Activated gamma-delta T cell treated with anti-CD3 and anti-CD28 coated beads, Interleukin-2, amount 50 U/mL, for 16 hours (primary cell): ENCODE measurements around the gene HDAC5.
"Not testable (repeated sequence)": the region's sequence is repeated elsewhere in the genome, so short reads cannot be mapped to it uniquely, and the experiment has no call there.

Experiments used
- DNase-seq: peaks from one replicate; pipeline ENCODE4 v3.0.0-alpha.2; 2020; ENCODE audit warnings: low read depth

Gene HDAC5

DNA sequence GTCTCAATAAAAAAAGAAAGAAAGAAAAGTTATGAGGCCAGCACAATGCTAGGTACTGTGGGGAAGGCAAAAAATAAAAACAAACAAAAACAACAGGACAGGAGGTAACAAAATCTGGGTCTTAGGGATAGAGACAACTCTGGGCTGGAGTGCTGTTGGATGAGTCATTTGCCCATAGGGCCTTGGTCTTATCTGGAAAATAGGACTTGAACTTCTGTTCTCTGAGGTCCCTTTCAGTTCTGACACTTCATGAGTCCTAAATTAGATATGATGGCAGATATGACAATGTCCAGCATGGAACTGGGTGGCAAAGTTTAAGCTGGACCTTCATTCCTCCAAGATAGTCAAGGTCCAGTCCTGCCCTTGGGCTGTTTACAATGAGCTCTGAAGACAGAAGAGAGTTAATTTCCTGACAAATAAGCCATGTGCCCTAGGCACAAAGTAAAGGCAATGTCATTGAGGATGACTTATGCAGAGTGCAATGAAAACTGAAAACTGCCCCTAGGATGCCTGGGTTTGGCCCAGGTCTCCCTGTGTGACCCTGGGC, 8.9 kb upstream of the HDAC5 start:
- no peak for DNase-seq

DNA sequence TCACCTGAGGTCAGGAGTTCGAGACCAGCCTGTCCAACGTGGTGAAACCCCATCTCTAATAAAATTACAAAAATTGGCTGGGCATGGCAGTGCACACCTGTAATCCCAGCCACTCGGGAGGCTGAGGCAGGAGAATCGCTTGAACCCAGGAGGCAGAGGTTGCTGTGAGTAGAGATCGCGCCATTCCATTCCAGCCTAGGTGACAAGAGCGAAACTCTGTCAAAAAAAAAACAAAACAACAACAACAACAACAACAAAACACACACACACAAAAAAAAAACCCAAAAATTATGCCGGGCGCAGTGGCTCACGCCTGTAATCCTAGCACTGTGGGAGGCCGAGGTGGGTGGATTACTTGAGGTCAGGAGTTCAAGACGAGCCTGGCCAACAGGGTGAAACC, 7.9 kb upstream of the HDAC5 start:
- not testable (repeated sequence) for DNase-seq

DNA sequence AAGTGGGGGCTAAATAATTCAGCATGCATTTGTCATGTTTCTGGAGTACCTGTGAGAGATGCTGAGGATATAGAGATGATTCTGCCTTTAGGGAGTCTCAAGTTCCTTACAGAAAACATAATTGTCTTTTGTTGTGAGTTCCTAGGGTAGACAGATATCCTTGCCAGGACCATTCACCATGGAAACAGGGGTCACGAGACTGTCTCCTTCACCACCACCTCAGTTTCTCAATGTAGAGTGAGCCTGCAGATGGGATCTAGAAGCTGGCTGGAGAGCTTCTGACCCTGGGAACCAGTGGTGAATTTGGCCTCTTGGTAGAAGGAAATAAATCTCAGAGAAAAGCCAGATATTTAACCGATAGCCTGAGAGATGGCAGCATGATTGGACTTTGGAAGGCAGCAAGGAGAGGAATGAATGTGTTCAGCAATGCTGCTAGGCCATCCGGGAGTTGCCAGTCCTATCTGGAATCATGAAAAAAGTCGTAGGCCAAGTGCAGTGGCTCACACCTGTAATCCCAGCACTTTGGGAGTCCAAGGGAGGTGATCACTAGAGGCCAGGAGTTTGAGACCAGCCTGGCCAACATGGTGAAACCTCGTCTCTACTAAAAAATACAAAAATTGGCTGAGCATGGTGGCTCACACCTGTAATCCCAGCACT, 7.4 kb upstream of the HDAC5 start:
- no peak for DNase-seq

DNA sequence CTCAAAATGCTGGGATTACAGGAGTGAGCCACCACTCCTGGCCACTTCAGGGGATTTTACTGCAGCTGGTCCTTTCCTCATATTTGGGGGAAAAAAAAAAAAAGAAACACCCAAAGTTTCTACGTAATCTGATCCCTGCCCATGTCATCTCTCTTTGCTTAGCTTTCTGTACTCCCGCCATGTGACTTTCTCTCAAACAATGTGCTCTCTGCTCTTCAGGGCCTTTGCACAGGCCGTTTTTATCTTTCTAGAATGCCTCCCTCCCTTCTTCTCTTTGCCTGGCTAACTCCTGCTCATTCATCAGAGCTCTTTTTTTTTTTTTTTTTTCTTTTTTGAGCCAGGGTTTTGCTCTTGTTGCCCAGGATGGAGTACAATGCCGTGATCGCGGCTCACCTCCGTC, 4.9 kb upstream of the HDAC5 start:
- no peak for DNase-seq

DNA sequence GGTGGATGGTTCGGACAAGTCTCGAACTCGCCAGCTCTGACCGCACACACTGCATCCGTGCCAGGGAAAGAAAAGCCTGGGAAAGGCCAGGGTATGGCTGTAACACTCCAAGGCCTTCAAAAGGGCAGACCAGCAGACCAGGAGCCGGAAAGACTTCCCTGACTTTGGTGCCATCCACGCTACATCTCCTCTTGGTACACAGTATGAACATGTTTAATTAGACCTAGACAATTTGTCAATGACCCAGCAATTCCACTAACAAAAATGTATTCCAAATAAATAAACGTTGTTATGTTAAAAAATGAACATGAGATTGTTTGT, 637 bp upstream of the HDAC5 start:
- DNase-seq: no peak

DNA sequence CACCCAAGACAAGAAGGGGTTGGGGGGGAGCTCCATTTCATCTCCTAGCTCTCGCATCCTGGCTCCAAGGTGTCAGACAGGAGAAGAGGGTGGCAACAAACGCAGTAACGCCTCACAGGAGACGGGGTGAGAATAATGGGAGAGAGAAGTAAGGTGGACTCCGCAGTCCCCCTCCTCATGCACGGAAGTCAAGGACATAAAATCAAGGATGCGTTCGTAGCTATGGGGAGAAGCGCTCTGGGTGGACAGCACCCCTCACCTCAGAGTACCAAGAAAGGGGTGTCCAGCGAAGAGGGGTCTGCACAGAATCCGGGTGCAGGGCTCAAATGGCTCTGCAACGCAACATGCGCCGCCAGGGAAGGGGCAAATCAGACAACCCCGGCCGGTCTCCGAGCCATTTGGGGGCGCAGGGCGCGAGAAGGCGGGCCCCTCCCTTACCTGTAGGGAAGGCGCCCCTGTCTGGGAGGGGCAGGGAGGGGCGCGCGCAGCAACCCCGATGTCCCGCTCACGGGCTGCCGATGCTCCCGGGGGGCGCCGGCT, 555 bp downstream of the HDAC5 start:
- DNase-seq: no peak

DNA sequence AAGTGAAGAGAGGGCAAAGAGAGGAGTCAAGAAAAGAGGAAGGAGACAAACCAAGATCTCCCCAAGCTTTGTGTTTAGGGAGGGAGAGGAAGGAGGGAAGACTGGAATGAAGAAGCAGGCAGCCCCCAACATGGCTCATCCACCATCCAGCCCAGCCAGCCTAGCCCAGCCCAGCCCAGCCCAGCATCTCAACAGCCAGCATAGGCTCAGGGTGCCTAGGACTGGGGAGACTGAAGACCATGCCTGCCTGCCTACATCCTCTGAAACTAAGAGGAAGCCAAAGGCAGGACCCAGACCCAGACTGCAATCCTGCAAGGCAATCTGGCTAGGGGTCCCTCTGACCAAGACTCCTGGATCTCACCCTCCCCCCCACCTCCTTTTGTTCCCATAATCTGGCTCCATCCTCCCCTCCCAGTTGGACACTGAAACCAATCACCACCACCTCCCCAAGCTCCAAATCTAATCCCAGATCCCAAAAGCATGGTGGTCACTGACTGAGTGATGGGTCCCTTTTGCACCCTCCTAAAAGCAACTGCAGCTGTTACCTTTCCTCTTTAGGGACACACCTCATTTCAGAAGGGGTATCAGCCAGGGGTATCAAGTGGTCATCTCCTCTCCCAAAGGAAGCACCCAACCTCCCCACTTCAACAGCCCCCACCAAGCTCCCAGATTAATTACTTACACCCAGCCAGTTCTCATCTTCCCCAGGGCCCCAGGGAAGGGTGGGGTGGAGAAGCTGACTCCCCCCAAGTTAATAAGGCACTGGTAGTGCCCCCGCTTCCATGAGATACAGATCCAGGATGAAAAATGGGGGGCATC, 1.2 kb downstream of the HDAC5 start:
- DNase-seq: no peak

DNA sequence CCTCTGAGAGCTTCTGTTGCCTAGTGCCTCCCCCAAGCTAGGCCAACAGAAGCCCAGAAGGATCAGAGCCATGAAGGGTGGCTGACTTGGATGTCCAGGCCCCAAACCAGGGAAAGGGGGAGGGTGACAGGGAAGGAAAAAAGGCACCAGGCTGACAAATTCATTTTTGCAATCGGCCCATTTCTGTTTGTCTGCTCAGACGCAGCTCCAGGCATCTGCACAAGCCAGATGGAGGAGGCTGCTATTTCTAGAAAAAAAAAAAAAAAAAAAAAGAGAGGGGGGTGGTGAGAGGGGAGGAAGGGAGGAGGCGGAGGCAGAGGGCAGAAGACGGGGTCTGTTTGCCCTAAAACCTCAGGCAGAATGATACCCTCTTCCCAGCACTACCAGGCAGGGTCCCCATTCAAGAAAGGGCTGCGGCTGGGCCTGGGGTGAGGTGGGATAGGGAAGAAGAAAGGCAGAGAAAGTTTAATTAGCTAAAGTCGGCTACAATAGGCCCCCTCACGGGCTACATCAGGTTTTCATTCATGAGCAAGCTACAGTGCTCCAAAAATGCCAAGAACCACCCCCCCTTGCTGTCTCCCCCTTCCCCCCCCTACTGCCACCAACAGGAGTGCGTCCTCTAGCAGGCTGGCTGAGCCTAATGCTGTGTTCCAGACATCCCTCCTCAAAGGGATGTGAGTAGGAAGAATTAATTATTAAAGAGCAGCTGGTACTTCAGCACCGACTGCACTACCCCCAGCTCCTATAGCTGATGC, 2.4 kb downstream of the HDAC5 start:
- no peak for DNase-seq

DNA sequence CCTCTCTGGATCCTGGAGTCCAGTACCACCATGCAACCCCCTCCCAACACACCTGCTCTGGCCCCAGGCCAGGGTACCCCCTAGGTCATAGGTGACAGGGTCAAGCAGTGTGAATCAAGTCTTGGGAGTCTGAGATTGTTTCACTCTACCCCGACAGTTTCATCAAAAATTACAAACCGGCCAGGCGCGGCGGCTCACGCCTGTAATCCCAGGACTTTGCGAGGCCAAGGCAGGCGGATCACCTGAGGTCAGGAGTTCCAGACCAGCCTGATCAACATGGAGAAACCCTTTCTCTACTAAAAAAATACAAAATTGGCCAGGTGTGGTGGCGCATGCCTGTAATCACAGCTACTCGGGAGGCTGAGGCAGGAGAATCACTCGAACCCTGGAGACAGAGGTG, 3.2 kb downstream of the HDAC5 start:
- not testable (repeated sequence) for DNase-seq

DNA sequence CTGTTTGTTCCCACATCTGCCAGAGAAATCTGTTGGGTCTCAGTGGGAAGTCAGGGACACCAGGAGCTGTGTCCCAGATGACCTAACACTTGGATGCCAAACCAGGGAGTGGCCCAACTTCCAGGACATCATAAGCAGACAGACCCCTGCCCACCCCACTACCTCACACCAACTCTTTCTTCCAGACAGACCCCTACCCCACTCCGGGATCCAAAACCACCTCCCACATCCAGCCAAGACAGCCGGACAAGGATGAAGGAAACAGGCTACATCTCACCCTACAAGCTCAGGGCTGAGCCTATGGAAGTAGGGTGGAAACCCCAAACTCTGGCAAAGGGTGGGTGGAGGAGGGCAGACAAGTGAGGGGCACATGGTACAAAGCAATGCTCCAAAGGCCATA, 3.6 kb downstream of the HDAC5 start:
- DNase-seq: no peak

DNA sequence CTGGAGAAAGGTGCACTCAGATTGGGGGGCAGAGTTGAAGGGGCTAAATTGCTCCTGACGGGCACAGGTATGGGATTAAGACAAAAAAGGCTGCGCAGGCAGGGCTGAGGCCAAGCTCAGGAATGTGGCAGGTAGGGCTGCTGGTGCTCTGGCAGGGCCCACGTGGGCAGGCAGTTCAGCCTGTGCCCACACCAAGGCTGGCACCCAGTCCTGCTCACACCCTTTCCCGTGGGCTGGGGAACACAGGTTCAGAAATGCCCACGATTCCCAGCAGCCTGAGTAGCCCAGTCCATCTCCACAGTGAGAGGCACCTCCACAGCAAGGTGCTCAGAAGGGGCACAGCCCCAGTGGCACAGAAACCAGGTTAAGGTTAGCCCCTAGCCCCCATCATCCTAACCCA, 4.4 kb downstream of the HDAC5 start:
- DNase-seq: no peak

DNA sequence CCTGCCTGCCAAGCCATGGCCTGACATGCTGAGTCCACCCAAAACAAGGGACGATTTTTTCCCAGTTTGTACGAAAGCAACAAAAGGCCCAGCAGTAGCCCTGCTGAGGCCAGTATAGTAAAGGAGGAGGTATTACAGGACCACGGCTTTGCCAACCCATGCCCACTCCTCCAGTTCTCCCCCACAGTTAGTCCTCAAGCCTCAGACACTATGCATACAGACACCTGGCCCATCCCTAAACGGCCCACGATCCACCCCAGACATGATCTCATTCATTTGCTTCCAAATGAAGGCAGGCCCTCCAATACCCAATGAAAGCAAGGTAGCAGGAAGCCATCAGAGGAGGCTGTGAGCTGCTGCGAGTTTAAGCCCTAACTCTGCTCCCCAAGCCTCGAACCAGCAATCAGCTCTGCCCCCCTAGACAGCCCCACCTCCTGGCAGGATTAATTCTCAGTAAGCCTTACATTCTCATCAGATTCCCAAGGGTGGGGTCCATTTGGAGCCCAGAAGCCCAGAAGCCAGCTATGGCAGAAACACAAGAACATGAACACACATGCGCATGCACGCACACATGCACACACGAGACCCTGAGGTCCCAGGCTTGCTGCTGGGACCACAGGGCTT, 4.9 kb downstream of the HDAC5 start:
- no peak for DNase-seq

DNA sequence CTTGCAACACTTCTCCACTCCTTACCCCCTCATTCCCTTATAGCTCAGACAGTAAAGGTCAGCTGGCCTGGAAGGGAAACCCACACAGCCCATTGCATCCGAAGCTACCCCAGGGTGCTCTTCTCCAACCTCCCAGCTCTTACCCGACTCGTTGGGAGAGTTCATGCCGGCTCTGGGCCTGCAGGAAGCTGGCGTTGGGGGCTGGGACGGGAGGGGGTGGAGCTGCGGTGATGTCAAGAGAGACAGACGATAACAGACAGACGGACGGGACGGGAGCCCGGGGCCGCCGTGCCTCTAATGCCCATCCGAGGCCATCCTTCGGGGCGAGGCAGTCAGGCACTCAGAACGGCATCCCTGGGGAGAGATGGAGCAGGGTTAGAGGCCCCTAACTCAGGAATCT, 6.1 kb downstream of the HDAC5 start:
- DNase-seq: no peak

DNA sequence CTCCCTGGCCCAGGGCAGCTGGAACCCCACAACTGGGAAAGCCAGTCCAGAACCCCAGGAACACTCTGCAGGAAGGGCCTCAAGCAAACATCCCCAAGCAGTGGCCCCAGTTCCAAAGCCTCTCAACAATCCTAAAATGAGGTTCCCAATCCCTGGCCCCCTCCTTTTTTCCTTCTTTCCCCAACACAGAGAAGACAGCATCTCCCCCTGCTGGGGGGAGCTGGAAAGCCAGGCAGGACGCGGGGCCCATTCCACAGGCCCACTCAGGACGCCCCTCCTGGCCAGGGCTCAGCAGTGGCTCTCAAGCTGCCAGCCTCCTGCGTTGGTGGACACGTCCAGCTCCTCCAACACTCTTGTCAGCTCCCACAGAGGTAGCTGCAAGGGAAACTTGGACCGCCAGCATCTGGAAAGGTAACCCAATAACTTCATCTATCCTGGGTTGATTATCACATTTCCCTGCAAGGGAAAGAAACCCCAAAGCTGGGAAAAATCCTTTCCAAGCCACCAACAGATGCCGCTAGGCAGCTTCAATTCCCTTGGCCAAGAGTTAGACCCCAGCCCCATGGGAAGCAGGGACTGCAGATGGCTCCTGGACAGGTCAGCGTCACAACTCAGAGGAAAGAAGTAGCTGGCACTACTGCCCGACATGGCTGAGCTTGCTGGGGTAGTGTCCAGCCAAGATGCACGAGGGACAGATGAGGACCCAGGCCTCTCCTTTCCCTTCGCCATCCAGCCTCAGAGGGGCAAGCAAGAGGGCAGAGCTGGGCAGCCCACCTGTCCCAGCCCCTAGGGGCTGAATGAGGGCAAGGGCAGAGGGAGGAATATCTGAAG, 7.6 kb downstream of the HDAC5 start:
- DNase-seq: no peak

DNA sequence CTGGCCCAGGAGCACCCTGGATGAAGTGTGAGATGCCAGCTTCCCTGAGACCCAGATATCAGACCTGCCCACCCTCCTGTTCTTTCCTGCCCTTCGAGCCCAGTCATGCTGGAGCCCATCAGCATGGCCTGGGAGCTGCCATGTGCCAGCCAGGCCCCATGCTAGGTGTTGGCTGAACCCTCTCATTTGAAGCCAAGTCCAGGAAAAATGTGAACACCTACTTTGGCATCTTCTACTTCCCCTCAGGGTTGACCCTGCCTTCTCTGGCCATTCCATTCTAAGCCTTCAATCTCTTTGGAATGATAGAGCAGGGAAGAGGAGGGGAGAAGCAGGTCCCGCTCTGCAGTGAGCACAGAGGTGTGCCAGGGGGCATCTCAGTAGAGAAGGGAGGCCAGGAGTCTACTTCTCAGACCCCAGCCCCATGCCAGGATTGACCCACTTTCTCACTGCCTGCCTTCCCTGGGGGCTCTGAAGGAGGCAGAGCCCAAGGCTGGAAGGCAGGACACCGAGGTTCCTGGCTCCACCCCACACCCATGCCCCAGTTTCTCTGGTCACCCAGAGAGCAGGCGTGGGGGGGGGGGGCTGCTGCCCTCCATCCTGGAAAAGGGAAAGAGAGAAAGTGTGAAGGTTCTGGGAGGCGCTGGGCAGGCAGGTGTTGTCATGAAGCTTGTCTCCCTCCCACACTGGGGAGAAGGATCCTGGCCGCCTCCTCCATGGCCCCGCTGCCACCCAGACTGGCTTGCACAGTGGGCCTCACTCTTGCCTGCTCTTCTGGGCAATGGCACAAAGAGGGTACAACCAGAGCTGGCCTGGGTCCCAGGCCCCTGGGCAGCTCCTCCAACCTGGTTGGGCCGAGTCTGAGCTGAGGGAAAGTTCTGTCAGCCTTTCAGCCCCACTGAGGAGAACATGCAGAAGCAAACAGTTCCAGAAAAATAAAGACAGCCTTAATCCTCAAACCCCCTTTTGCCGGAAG, 9.3 kb downstream of the HDAC5 start:
- DNase-seq: no peak

DNA sequence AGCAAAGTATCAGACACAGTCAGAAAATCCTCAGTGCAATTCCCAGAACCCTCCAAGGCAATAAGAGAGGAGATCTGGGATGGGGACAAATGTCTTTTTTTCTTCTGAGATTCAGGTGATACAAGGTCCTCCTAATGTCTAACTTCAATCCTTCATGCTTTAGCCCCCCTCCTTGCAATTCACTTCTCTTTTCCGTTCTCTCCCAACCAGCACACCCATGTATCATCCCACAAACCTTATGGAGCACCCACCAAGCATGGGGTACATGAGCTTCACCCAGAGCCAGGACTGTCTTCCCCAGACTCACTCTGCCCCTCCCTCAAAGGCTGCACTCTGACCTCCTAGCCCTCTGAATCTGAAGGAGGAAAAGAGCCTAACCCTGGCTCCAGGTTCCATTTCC, 10.1 kb downstream of the HDAC5 start:
- no peak for DNase-seq

DNA sequence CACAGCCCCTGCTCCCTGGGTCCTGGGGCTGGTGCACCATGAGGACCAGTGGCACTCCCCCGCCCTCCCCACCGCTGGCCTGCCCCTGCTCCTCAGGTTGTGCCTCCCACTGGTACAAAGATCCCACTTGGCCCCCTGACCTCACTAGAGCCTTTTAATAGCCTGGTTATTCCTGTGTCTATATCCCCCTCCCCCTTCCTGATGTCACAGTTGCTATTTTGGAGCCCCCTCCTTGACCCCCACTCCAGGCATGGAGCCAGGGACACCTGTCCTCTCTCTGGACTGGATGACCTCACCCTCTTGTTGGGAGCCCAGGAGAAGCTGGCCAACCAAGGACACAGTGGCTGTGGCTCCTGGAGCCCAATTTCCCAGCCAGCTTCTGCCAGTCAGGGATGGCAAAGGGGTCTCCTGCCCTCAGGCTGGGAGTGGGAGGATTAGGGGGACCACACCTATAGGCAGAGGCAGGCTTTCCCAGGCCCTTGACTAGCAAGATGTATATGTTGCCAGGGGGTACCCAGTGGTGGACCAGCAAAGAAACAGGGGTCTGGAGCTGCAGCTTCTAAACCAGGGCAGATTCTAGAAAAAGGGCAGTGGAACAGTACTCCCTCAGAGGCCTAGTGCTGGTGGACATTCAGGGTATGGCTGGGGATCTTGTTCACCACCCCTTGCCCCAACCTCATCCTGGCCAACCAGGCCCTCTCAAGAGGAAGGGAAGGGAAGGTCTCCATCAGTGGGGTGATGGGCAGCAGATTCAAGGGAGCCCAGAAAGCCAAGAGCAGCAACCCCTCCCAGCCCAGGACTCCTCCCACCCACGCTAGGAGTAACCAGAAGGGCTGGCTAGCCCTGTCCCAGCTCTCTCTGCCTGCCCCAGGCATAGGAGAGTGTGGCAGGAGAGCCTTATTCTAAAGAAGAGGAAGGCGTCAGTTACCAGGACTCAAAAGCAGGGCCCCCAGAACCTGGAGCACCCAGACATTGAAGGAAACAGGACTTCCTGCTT, 10.9 kb downstream of the HDAC5 start:
- no peak for DNase-seq

DNA sequence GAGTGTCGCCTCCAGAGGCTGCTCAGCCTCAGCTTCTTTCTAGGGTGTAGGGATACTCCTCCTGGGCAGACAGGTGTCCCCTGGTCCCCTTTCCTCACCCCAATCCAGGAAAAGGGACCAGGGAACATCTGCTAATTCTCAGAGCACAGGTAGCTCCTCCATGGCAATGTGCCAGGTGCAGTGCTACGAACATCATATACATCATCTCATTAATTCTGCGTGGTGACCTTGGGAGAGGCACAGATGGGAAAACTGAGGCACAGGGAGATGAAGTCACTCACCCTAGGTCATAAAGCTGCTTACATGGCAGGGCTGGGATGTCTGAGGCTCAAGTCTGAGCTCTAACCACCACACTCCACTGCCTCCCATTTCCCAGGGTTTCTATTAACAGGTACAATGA, 11.7 kb downstream of the HDAC5 start:
- DNase-seq: no peak
